PC-3 (cell line): Measurements from ENCODE around the gene ACP1.

Source experiments
- CTCF ChIP-seq: fragments of 300-600 bp; sonication (generic); conservative IDR thresholded peaks from 2 replicates; pipeline ENCODE4 v1.5.1; 2017; ENCODE audit warnings: antibody characterized with exemption, low read depth, mild to moderate bottlenecking, low read length
- EZH2 ChIP-seq: fragments of 300-600 bp; sonication (generic); IDR thresholded peaks from one replicate; pipeline ENCODE4 v1.6.1; 2017; ENCODE audit warnings: antibody characterized with exemption, mild to moderate bottlenecking, low read length; ENCODE audit not compliant: unreplicated experiment
- EZH2phosphoT487 ChIP-seq: fragments of 300-600 bp; sonication (generic); IDR thresholded peaks from 2 replicates; pipeline ENCODE4 v1.6.1; 2018; ENCODE audit warnings: mild to moderate bottlenecking, antibody characterized with exemption, low read length, borderline replicate concordance

GRCh38 chr2:231521-232185 lies 33.1 kb upstream of the ACP1 start:
- TF ChIP-seq CTCF (no peak), EZH2 (no peak), EZH2phosphoT487 (no peak)
